Mucosa of gallbladder (tissue), 1 donor: Measurements from ENCODE around the gene RELN. TPM values are rescaled to one million over a fixed set of nuclear protein-coding genes. Genes with fewer than 3 reads are reported as not detected.
"Not testable (repeated sequence)": the region's sequence is repeated elsewhere in the genome, so short reads cannot be mapped to it uniquely, and the experiment has no call there.

ENCODE experiments used
- DNase-seq: peaks from one replicate; pipeline ENCODE4 v3.0.0-alpha.2; 2020; ENCODE audit warnings: low spot score
- total RNA-seq: library from RNA; stranded (reverse); gene quantifications from one replicate; pipeline ENCODE4 v1.2.1, GENCODE V29; 2021
- donor health status: DM: no; HTN: no; CAD: no.

RELN gene
- total RNA-seq, 1 donor from 2014 or later: 1.8 TPM

DNA sequence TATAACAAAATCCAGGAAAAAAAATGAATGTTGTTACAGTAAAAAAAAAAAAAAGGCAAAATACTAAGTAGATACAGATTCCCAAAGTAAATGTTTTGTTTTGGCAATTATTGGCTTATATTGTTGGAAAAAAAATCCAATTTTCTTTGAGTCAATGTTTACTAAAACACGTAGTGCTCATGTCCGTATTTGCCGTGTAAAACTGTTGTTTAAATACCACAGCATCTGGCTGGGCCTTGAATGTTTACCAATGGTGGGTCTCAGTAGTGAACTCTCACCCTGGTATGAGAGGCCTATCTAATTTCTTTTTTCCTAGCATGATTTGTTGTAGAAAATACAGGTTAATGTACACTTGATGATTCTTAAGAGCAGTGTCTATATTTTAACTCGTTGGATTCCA lies 502.0 kb downstream of the RELN start:
- no peak for DNase-seq

- not testable (repeated sequence) for DNase-seq
Measured at GRCh38 chr7:103486873-103487272, 502.6 kb downstream of the RELN start.

DNA sequence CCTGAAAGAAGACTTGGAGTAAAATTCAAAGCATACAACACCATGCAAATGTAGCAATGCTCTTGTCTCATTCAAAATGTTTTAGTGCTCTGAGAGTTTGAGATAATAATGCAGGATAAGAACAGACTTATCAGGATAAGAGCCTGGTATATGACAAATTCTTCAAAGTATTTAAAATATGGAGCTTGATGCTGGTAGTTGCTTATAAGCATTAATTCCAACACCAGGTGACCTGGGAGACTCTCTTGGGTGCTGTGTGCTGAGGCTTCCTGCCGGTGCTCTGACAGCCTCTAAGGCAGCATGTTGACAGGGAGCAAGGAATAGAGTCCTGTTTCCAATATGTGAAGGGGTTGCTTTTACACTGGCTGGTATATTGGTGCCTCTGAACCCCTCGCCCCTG lies 508.7 kb downstream of the RELN start:
- no peak for DNase-seq

DNA sequence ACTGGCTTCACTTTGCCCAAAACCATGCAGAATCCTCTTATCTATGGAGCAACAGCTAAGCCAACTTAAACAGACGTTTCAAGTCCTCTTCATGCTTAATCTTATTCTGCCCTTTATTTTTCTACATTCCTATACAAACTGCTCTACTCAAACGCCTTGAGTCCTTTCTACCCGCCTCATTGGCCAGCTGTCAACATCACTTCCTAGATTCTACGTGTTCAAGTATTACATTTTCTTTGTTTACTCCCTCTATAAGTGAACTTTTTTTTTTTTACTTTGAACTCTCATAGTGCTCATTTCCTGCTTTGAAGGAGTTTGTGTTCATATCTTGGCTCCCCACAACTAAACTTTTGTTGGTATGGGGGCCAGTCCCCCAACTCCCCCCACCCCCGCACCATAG lies 514.5 kb downstream of the RELN start:
- no peak for DNase-seq

GRCh38 chr7:103469095-103469948 lies 520.1 kb downstream of the RELN start:
- no peak for DNase-seq

DNA sequence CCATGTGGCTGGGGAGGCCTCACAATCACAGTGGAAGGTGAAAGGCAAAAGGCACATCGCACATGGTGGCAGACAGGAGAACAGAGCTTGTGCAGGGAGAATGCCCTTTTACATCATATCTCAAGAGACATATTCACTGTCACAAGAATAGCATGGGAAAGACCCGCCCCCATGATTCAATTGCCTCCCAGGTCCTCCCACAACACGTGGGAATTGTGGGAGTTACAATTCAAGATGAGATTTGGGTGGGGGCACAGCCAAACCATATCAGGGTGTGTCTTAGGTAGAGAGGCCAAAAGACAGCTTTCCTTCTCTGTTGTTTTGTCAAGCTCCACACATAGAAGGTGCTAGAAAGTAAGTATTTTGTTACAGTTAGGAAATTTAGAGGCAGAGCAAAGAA lies 522.6 kb downstream of the RELN start:
- DNase-seq: no peak

GRCh38 chr7:103462358-103462757 lies 527.1 kb downstream of the RELN start:
- DNase-seq: no peak

- peak; percentile 19 for DNase-seq
Measured at GRCh38 chr7:103447073-103447960, 542.1 kb downstream of the RELN start.

GRCh38 chr7:103446049-103446520 lies 543.4 kb downstream of the RELN start, which contains the start of gene SLC26A5:
Gene SLC26A5, minus strand, starts transcription at chr7:103446207. Its CDS starts 24,693 bp downstream, at chr7:103421514.
- no peak for DNase-seq

- no peak for DNase-seq
Measured at GRCh38 chr7:103445228-103446048, 544.0 kb downstream of the RELN start.

- no peak for DNase-seq
Measured at GRCh38 chr7:103439661-103440060, 549.8 kb downstream of the RELN start.

DNA sequence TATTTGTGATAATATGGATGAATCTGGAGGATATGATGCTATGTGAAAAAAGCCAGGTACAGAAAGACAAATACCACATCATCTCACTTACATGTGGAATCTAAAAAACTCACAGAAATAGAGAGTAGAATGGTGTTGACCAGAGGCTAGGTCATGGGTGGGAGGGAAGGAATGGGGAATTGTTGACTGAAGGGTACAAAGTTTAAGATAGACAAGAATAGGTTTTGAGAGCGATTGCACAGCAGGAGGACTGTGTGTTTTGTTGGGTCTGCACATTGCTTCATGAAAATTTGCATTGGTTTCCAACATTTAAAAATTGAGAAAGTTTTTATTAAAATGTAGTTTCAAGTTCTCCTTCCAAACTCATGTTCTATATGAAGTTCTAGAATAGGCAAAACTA lies 551.8 kb downstream of the RELN start:
- DNase-seq: no peak

GRCh38 chr7:103432712-103433111 lies 556.7 kb downstream of the RELN start:
- DNase-seq: no peak

- no peak for DNase-seq
Measured at GRCh38 chr7:103425177-103425576, 564.3 kb downstream of the RELN start.

DNA sequence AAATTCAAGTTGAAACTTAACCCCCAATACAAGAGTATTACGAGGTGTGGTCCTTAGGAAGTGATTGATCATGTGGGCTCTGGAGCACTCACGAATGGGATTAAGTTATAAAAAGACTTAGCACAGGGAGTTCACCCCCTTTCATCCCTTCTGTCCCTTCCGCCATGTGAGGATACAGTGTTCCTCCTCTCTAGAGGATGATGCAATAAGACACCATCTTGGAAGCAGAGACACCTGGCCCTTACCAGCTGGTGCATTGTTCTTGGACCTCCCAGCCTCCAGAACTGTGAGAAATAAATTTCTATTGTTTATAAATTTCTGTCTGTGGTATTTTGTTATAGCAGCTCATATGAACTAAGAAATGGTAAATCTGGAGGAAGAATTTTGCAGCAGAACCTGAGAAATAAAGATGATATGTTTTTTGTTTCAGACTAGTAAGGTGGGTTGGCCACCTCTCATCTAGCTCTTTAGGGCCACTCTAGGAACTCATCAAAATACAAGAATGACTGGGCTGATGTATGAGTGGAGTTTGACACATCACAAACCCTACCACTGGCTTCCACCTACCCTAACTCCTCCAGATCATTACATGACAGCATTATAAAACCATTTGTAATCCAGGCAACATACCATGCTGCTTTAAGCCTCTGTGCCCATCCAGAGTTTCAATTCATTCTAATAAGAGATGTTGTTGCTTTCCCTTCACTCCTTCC lies 565.8 kb downstream of the RELN start:
- DNase-seq: no peak

Other genes with a start within 250 kb of the RELN start
- gene ORC5, start 218.4 kb upstream of the RELN start, total RNA-seq: 15.9 TPM